Bronchus fibroblast of lung (primary cell): ENCODE measurements around the gene ELL2. TPM values are rescaled to one million over a fixed set of nuclear protein-coding genes. Genes with fewer than 3 reads are reported as not detected.

Source experiments
- total RNA-seq: library from RNA; depleted of rRNA; stranded (reverse); fragments of >200 nt; gene quantifications from 2 replicates; pipeline ENCODE4 v1.2.3, GENCODE V29; 2015

Gene ELL2
- total RNA-seq: 38.5 and 44.9 TPM in 2 replicates

GRCh38 chr5:95961617-95962474, at the start of gene ELL2:
Gene ELL2, minus strand, starts transcription at chr5:95961851. Its CDS starts 130 bp downstream, at chr5:95961721.

Other genes starting within 250 kb of the ELL2 start
- gene RHOBTB3, start 230.5 kb downstream of the ELL2 start, total RNA-seq: 68.2 and 91.3 TPM in 2 replicates
- gene GLRX, start 139.1 kb downstream of the ELL2 start, total RNA-seq: 108 and 112 TPM in 2 replicates